Esophagus muscularis mucosa (tissue), 3 donors: ENCODE measurements around the gene SLC4A1.

Source experiments
- CTCF ChIP-seq, 3 experiments: fragments of 200-600 bp in 2 of 3; fragments of 450-650 bp in 1 of 3; sonication (generic) in 2 of 3; IDR thresholded peaks; one replicate each; pipeline ENCODE4 v1.5.1; 2017 to 2019; ENCODE audit warnings: antibody characterized with exemption in 3 of 3, mild to moderate bottlenecking in 2 of 3, moderate library complexity in 1 of 3
- POLR2AphosphoS5 ChIP-seq, 2 donors: sonication (generic); formaldehyde crosslinking; IDR thresholded peaks; one replicate each; pipeline ENCODE4 v1.6.1; 2017; ENCODE audit warnings: antibody characterized with exemption in 2 of 2

GRCh38 chr17:44211281-44212265, 56.4 kb downstream of the SLC4A1 start:
- TF ChIP-seq CTCF (IDR thresholded peaks at IDR 0.05): no peak
- no peak for TF ChIP-seq POLR2AphosphoS5 (IDR thresholded peaks at IDR 0.05)
